ENCODE measurements around the gene HSPA12A.

DNA sequence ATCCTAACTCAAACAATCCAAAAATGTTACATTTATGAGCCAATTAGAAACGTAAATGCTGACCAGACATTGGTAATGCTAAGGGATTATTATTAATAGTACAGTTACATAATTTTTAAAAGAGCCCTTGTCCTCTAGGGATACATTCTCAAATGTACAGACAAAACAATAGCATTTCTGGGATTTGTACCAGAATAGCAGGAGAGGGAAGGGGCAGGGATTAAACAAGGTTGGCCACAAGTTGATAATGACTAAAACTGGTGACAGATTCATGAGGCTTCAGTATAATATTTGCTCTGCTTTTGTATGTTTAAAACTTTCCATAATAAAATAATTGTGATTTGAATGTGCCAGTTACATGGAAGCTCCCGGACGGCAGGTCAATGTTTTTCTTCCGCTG, 27.0 kb downstream of the HSPA12A start:
- TF ChIP-seq, protein P1, sequence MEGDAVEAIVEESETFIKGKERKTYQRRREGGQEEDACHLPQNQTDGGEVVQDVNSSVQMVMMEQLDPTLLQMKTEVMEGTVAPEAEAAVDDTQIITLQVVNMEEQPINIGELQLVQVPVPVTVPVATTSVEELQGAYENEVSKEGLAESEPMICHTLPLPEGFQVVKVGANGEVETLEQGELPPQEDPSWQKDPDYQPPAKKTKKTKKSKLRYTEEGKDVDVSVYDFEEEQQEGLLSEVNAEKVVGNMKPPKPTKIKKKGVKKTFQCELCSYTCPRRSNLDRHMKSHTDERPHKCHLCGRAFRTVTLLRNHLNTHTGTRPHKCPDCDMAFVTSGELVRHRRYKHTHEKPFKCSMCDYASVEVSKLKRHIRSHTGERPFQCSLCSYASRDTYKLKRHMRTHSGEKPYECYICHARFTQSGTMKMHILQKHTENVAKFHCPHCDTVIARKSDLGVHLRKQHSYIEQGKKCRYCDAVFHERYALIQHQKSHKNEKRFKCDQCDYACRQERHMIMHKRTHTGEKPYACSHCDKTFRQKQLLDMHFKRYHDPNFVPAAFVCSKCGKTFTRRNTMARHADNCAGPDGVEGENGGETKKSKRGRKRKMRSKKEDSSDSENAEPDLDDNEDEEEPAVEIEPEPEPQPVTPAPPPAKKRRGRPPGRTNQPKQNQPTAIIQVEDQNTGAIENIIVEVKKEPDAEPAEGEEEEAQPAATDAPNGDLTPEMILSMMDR (optimal IDR thresholded peaks at IDR 0.05 in 1 of 3, IDR thresholded peaks at IDR 0.05 in 1 of 3, conservative IDR thresholded peaks at IDR 0.05 in 1 of 3; ENCODE audit: extremely low read depth in 1 of 3, insufficient read depth in 2 of 3, low read length in 3 of 3) = no peak
- no peak for TF ChIP-seq EZH2 (IDR thresholded peaks at IDR 0.05; ENCODE audit: low read length)

Data from keratinocyte (primary cell).